ENCODE measurements around the gene KCND3. TPM values are rescaled to one million over a fixed set of nuclear protein-coding genes. Genes with fewer than 3 reads are reported as not detected.

The KCND3 gene
- total RNA-seq, 1 experiment from 2014 or later, result 0.15 TPM

DNA sequence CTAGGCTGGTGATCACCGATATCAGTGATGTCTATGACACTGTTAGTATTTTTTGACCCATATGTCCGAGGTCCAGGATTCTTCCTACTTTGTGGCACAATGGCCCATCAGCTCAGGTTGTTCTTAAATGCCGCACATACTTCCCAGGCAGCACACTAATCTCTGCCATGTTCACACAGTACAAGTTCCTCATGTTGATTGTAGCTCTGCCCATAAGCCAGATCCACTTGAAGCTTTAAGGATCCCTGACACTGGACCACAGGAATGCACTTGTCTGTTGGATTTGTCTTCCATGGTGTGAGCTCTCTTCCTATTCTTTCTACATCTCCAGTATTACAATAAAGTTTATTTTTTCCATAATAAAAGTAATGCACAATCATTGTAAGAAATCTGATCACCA, 164.3 kb downstream of the KCND3 start:
- no peak for DNase-seq
- Histone ChIP-seq H3K23ac (ENCODE audit: insufficient read length, low read depth, low read length) (no peak overlapping the region), H3K79me1 (ENCODE audit: insufficient read depth, low read depth, low read length, poor library complexity, severe bottlenecking) (no peaks in the 10 kb centered on the region), H2BK15ac (ENCODE audit: low read depth, low read length) (no peak overlapping the region), H3K18ac (ENCODE audit: insufficient read length, low read depth, low read length) (no peak overlapping the region), H2AK5ac (ENCODE audit: insufficient read length, low read length) (no peak overlapping the region), H4K20me1 (ENCODE audit: control insufficient read depth, insufficient read depth, insufficient read length) (no peaks in the 10 kb centered on the region), H4K91ac (ENCODE audit: insufficient read length, low read depth, low read length) (no peak overlapping the region), H3K23me2 (ENCODE audit: insufficient read length, low read depth, low read length, poor library complexity, severe bottlenecking) (no peaks in the 10 kb centered on the region), H3K4me1 (ENCODE audit: insufficient read depth, low read length) (no peaks in the 10 kb centered on the region), H2AFZ (ENCODE audit: low read length) (no peak overlapping the region), H3K27me3 (ENCODE audit: insufficient read depth, low read length) (no peaks in the 10 kb centered on the region), H3K9me3 (ENCODE audit: control insufficient read depth, low read depth, low read length) (no peaks in the 10 kb centered on the region), H3K4me2 (ENCODE audit: insufficient read depth, insufficient read length, low read length) (no peak overlapping the region), H3K79me2 (ENCODE audit: insufficient read depth, low read length) (no peaks in the 10 kb centered on the region), H3T11ph (ENCODE audit: low read length) (no peak overlapping the region), H2BK20ac (ENCODE audit: low read depth, low read length, poor library complexity, severe bottlenecking) (no peak overlapping the region), H3K56ac (ENCODE audit: insufficient read length, low read depth, low read length) (no peak overlapping the region), H2BK5ac (ENCODE audit: insufficient read length, low read length) (no peak overlapping the region), H3K9ac (ENCODE audit: extremely low read depth, insufficient read length, low read length) (no peak overlapping the region), H2BK12ac (ENCODE audit: insufficient read length, low read depth, low read length) (no peak overlapping the region), H3K14ac (ENCODE audit: insufficient read depth, low read length) (no peak overlapping the region), H3K4ac (ENCODE audit: low read depth, low read length) (no peak overlapping the region), H3K27ac (ENCODE audit: insufficient read length, low read depth, low read length) (no peak overlapping the region), H4K5ac (ENCODE audit: insufficient read length, low read depth, low read length) (no peak overlapping the region), H2BK120ac (ENCODE audit: low read depth, low read length, poor library complexity, severe bottlenecking) (no peak overlapping the region), H4K8ac (replicated peaks; ENCODE audit: insufficient read length, low read depth, low read length) (no peak overlapping the region)
- TF ChIP-seq, protein P1, sequence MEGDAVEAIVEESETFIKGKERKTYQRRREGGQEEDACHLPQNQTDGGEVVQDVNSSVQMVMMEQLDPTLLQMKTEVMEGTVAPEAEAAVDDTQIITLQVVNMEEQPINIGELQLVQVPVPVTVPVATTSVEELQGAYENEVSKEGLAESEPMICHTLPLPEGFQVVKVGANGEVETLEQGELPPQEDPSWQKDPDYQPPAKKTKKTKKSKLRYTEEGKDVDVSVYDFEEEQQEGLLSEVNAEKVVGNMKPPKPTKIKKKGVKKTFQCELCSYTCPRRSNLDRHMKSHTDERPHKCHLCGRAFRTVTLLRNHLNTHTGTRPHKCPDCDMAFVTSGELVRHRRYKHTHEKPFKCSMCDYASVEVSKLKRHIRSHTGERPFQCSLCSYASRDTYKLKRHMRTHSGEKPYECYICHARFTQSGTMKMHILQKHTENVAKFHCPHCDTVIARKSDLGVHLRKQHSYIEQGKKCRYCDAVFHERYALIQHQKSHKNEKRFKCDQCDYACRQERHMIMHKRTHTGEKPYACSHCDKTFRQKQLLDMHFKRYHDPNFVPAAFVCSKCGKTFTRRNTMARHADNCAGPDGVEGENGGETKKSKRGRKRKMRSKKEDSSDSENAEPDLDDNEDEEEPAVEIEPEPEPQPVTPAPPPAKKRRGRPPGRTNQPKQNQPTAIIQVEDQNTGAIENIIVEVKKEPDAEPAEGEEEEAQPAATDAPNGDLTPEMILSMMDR (conservative IDR thresholded peaks at IDR 0.05), result no peak
- no peaks in the 10 kb centered on the region; a peak in 1 of 7 replicates for H3K36me3 Mint-ChIP-seq (ENCODE audit: insufficient read depth in 1 of 3, low read depth in 3 of 3)
- WGBS (ENCODE audit: extremely low coverage, insufficient read length, low lambda C conversion rate), result no CpG with 5 or more reads among the region's 3 CpGs
- H3K4me1 Mint-ChIP-seq, result no peaks in the 10 kb centered on the region
- H3K4me3 Mint-ChIP-seq, result no peak overlapping the region
- H3K27ac Mint-ChIP-seq, result no peak overlapping the region
- peaks cover 5% of the 10 kb centered on the region in 2 experiments for H3K9me3 Mint-ChIP-seq
- peaks cover 13% of the 10 kb centered on the region for H3K27me3 Mint-ChIP-seq (ENCODE audit: low read depth)

Data from H9 (cell line).